ENCODE measurements around the gene KIAA2012. TPM values are rescaled to one million over a fixed set of nuclear protein-coding genes. Genes with fewer than 3 reads are reported as not detected.

KIAA2012 gene
- total and polyA plus RNA-seq, 2 of the 8 experiments (the other 6 are each of a cell fraction or from before 2014, with no cell fraction given) = not detected

- Histone ChIP-seq H3K9me3 (ENCODE audit: insufficient read depth in 2 of 2, low read depth in 1 of 2, low read length in 1 of 2) (no peaks in the 10 kb centered on the region), H2AFZ (ENCODE audit: low read length) (no peak overlapping the region), H3K4me3 (ENCODE audit: extremely low read depth in 1 of 4, insufficient read depth in 2 of 4, low read depth in 3 of 4, low read length in 4 of 4) (no peak overlapping the region), H2BK15ac (ENCODE audit: low read length) (no peak overlapping the region), H3K14ac (ENCODE audit: insufficient read length) (no peak overlapping the region), H3K36me3 (ENCODE audit: control insufficient read depth in 2 of 4, insufficient read depth in 4 of 4, low read length in 3 of 4) (no peaks in the 10 kb centered on the region), H2BK12ac (ENCODE audit: low read depth, low read length) (no peak overlapping the region), H3K4me2 (ENCODE audit: insufficient read depth in 1 of 2, low read depth in 2 of 2, low read length in 2 of 2) (no peak overlapping the region), H3K27ac (ENCODE audit: low read depth, low read length) (no peak overlapping the region), H3K9ac (replicated peaks in 1 of 4; ENCODE audit: extremely low read depth in 1 of 4, low read depth in 3 of 4, low read length in 3 of 4) (no peak overlapping the region), H3K4ac (replicated peaks; ENCODE audit: insufficient read length, low read depth, low read length) (no peak overlapping the region), H2BK20ac (ENCODE audit: low read length) (no peak overlapping the region), H2BK120ac (replicated peaks; ENCODE audit: low read depth, low read length) (no peak overlapping the region), H4K20me1 (replicated peaks in 1 of 2; ENCODE audit: control insufficient read depth in 1 of 2, insufficient read depth in 2 of 2, low read length in 2 of 2) (no peaks in the 10 kb centered on the region), H2AK5ac (ENCODE audit: low read depth, low read length) (no peak overlapping the region), H3K23me2 (ENCODE audit: low read depth, low read length) (no peaks in the 10 kb centered on the region; the same call in 1 of the 2 replicates), H3K56ac (replicated peaks; ENCODE audit: insufficient read length, low read depth, low read length) (no peak overlapping the region), H3K79me2 (ENCODE audit: control insufficient read depth in 1 of 2, insufficient read depth in 2 of 2, low read length in 2 of 2) (no peaks in the 10 kb centered on the region), H4K8ac (ENCODE audit: extremely low read depth, insufficient read depth, low read length) (no peak overlapping the region), H3K4me1 (replicated peaks in 1 of 4; ENCODE audit: control insufficient read depth in 3 of 4, insufficient read depth in 4 of 4, low read length in 3 of 4) (peaks cover 0 to 9% (median 6%) of the 10 kb centered on the region in 4 experiments; a peak in 3 of 7 replicates), H2BK5ac (ENCODE audit: low read depth, low read length) (peak overlapping the region; percentile 37; the same call in 1 of the 2 replicates), H4K5ac (ENCODE audit: insufficient read length, low read depth, low read length) (no peak overlapping the region), H4K91ac (replicated peaks; ENCODE audit: insufficient read length, low read length) (no peak overlapping the region), H3K18ac (ENCODE audit: extremely low read depth, low read length) (no peak overlapping the region), H3K27me3 (replicated peaks in 1 of 4; ENCODE audit: control insufficient read depth in 3 of 4, extremely low read depth in 1 of 4, insufficient read depth in 3 of 4, low read length in 3 of 4) (no peaks in the 10 kb centered on the region), H3K79me1 (ENCODE audit: low read depth, low read length) (no peaks in the 10 kb centered on the region), H3K23ac (ENCODE audit: insufficient read length) (no peak overlapping the region)
- ChIA-PET CTCF (ENCODE audit: partially characterized antibody) (interaction anchor here (0.6 to 5.8 kb wide), 29 partner anchors 9 to 346 kb away, joined by 3 to 43 read pairs (median 4); partner anchors contain the start of gene KIAA2012), POLR2A (ENCODE audit: partially characterized antibody) (interaction anchor here (1.0 kb wide), 1 partner anchor 184 kb away, joined by 3 read pairs; no protein-coding TSS in a partner anchor)
- FAIRE-seq (peak; percentile 7), DNase-seq (ENCODE audit: low read depth in 1 of 2, low spot score in 2 of 2) (peak; percentile 54 to 95)
- 17% methylated on average over 2 of the region's 2 CpGs; no CpG with 5 or more reads in 1 of the 2 experiments for WGBS, 2 experiments (ENCODE audit: extremely low coverage in 1 of 2, insufficient coverage in 1 of 2, insufficient read length in 1 of 2, insufficient replicate concordance in 2 of 2, low coverage in 1 of 2, low lambda C conversion rate in 2 of 2, missing lambda C conversion rate in 1 of 2)
- TF ChIP-seq TEAD4 (IDR thresholded peaks at IDR 0.05; ENCODE audit: low read depth, low read length) (peak; percentile 5; the same call in 1 of the 2 replicates), RAD21 (IDR thresholded peaks at IDR 0.05 in 1 of 2, conservative IDR thresholded peaks at IDR 0.05 in 1 of 2; ENCODE audit: low read depth in 2 of 2, low read length in 2 of 2) (peak; percentile 81 to 86), FOSL1 (IDR thresholded peaks at IDR 0.05; ENCODE audit: insufficient read depth, low read depth, low read length) (no peak), SIN3A (conservative IDR thresholded peaks at IDR 0.05 in 1 of 2, IDR thresholded peaks at IDR 0.05 in 1 of 2; ENCODE audit: low read depth in 1 of 2, low read length in 2 of 2) (no peak), ATF3 (IDR thresholded peaks at IDR 0.05; ENCODE audit: insufficient read depth, low read depth, low read length) (no peak), MAX (IDR thresholded peaks at IDR 0.05) (0 out of 2 replicates have a peak, but pooled peaks have one; percentile 36), RNF2 (IDR thresholded peaks at IDR 0.05; ENCODE audit: borderline replicate concordance, low read depth, low read length, missing control alignments, poor library complexity, severe bottlenecking) (no peak)
These were observed 31.3 kb downstream of the KIAA2012 start for GRCh38 chr2:202104286-202104870.

Measured in H1 (cell line).